Breast epithelium (tissue), 3 donors: ENCODE results near the gene BCL2L15.

ENCODE experiments used
- POLR2A ChIP-seq: fragments of 450-650 bp; IDR thresholded peaks from one replicate; pipeline ENCODE4 v1.6.1; 2016; ENCODE audit warnings: antibody characterized with exemption, mild to moderate bottlenecking, moderate library complexity
- POLR2AphosphoS5 ChIP-seq, 3 donors: sonication (generic); formaldehyde crosslinking; IDR thresholded peaks; one replicate each; pipeline ENCODE4 v1.6.1; 2017; ENCODE audit warnings: antibody characterized with exemption in 3 of 3
- TF ChIP-seq, protein P1 (sequence below), 3 donors: fragments of 450-650 bp; IDR thresholded peaks; one replicate each; pipeline ENCODE4 v1.5.1; 2016 to 2017; ENCODE audit warnings: antibody characterized with exemption in 3 of 3, mild to moderate bottlenecking in 3 of 3, moderate library complexity in 3 of 3

DNA sequence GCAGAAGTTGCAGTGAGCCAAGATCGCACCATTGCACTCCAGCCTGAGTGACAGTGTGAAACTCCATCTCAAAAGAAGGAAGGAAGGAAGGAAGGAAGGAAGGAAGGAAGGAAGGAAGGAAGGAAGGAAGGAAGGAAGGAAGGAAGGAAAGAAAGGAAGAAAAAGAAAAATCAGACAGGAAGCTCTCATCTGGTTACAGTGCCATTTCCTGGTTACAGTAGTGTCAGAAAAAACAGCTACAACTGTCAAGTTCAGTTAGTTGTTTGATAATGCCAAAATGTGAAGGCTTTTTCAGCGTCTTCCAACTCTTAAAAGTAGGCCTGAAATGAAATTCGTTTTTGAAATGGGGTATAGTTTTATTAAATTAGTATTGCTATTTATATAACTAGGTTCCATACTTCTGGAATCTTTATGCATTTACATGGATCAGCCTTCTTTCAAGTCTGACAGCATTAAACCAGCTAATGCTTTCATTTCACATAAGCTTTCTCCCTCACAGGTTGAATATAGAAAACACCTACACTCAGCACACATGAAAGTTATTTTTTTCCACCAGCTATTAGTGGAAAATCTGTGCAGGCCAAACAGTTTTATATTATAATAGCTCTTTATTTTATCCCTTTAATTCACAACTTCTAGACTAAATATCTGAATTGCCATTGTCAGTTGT, 37.1 kb downstream of the BCL2L15 start:
- TF ChIP-seq, protein P1, sequence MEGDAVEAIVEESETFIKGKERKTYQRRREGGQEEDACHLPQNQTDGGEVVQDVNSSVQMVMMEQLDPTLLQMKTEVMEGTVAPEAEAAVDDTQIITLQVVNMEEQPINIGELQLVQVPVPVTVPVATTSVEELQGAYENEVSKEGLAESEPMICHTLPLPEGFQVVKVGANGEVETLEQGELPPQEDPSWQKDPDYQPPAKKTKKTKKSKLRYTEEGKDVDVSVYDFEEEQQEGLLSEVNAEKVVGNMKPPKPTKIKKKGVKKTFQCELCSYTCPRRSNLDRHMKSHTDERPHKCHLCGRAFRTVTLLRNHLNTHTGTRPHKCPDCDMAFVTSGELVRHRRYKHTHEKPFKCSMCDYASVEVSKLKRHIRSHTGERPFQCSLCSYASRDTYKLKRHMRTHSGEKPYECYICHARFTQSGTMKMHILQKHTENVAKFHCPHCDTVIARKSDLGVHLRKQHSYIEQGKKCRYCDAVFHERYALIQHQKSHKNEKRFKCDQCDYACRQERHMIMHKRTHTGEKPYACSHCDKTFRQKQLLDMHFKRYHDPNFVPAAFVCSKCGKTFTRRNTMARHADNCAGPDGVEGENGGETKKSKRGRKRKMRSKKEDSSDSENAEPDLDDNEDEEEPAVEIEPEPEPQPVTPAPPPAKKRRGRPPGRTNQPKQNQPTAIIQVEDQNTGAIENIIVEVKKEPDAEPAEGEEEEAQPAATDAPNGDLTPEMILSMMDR (IDR thresholded peaks at IDR 0.05): no peak
- TF ChIP-seq POLR2A (no peak), POLR2AphosphoS5 (IDR thresholded peaks at IDR 0.05) (no peak)
